Measurements from ENCODE around the gene KCNK4. TPM values are rescaled to one million over a fixed set of nuclear protein-coding genes. Genes with fewer than 3 reads are reported as not detected.

KCNK4 gene
- total RNA-seq, 4 donors from 2014 or later: not detected

DNA sequence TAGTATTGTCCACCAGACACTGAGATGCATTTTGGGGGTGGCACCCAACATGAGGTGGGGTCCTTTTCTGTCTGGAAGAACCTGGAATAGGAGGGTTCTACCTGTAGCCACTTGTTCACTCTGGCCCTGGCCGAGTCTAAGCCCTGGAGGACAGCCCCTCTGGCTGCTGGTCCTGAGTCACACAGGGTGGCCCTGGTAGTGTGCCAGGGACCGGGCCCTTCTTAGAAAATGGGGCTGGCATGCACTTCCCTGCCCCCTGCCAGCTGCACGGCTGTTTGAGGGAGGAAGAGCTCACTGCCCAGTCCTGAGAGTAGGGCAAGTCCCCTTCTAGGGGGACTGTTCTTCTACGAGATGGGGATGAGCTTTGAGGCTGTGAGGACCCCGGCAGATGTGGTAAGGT, 37.6 kb upstream of the KCNK4 start:
- TF ChIP-seq, protein P1, sequence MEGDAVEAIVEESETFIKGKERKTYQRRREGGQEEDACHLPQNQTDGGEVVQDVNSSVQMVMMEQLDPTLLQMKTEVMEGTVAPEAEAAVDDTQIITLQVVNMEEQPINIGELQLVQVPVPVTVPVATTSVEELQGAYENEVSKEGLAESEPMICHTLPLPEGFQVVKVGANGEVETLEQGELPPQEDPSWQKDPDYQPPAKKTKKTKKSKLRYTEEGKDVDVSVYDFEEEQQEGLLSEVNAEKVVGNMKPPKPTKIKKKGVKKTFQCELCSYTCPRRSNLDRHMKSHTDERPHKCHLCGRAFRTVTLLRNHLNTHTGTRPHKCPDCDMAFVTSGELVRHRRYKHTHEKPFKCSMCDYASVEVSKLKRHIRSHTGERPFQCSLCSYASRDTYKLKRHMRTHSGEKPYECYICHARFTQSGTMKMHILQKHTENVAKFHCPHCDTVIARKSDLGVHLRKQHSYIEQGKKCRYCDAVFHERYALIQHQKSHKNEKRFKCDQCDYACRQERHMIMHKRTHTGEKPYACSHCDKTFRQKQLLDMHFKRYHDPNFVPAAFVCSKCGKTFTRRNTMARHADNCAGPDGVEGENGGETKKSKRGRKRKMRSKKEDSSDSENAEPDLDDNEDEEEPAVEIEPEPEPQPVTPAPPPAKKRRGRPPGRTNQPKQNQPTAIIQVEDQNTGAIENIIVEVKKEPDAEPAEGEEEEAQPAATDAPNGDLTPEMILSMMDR (IDR thresholded peaks at IDR 0.05): no peak
- DNase-seq (ENCODE audit: low spot score): no peak
- no peak for ATAC-seq (ENCODE audit: low FRiP score)

DNA sequence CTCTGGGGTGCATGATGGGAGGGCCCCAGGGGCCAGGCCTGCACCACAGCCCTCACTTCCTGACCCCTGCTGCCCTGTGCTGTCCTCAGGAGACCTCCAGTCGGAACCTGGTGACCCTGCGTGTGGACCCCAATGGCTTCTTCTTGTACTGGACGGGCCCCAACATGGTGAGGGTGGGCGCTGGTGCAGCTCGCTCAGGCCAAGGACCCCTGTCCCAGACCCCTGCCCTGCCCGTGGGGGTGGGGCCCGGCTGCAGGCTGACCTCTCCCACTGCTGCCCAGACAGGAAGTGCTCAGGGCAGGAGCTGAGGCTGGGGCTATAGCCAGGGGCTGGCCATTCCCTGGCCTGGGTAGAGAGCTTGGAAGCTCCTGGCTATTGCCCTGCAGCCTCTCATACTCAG, 36.8 kb upstream of the KCNK4 start:
- DNase-seq (ENCODE audit: low spot score): no peak
- ATAC-seq (ENCODE audit: low FRiP score): no peak
- TF ChIP-seq, protein P1 (IDR thresholded peaks at IDR 0.05): no peak

DNA sequence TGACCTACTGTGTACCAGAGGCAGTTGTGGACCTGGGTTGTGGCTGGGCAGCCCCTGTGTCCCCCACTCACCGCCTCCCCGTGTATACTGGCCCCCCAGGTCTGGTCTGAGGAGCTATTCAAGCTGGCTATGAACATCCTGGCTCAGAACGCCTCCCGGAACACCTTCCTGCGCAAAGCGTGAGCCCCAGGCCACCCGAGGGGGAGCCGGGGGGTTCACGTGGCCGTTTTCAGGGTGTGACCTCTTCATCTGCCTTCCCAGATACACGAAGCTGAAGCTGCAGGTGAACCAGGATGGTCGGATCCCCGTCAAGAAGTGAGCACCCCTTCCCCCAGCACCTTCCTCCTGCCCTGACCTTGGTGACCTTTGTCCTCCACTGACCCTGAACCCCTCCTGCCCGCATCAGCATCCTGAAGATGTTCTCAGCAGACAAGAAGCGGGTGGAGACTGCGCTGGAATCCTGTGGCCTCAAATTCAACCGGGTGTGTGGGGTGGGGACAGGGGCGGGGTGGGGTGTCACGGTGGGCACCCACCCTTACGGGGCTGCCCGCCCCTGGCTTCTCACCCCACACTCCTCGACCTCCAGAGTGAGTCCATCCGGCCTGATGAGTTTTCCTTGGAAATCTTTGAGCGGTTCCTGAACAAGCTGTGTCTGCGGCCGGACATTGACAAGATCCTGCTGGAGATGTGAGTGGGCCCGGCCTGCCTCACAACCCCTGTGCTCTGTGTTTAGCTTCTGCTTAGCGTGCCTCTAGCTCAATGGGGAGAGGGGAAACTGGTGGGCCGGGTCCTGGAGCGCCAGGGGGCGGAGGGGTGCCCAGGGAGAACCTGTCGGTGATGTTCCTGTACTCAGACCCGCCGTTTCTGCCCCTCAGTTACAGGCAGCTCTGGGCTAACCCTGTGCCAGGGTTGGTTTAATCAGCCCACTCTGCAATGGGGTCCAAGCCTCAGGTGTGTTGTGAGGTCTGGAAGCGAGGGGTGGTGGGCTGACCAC, 35.7 kb upstream of the KCNK4 start:
- ATAC-seq (ENCODE audit: low FRiP score) (no peak), DNase-seq (ENCODE audit: low spot score) (no peak)
- TF ChIP-seq, protein P1 (IDR thresholded peaks at IDR 0.05): no peak

DNA sequence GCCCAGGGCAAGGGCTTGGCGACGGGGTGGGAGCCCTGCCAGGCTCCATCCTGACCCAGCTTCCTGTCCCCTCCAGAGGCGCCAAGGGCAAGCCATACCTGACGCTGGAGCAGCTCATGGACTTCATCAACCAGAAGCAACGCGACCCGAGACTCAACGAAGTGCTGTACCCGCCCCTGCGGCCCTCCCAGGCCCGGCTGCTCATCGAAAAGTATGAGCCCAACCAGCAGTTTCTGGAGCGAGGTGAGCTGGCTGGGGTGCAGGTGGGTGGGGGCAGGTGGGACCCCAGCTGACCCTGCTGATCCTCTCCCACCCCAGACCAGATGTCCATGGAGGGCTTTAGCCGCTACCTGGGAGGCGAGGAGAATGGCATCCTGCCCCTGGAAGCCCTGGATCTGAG, 34.8 kb upstream of the KCNK4 start:
- ATAC-seq (ENCODE audit: low FRiP score): no peak

DNA sequence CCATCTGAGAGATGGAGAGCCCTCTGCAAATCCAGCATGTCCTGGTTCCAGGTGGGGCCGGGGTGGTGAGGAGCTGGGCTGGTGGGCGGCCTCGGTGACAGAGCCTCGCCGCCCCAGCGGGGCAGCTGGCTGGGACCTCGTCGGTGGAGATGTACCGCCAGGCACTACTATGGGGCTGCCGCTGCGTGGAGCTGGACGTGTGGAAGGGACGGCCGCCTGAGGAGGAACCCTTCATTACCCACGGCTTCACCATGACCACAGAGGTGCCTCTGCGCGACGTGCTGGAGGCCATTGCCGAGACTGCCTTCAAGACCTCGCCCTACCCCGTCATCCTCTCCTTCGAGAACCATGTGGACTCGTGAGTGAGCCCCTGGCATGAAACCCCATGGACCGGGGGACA, 32.7 kb upstream of the KCNK4 start:
- TF ChIP-seq, protein P1 (IDR thresholded peaks at IDR 0.05): no peak
- ATAC-seq (ENCODE audit: low FRiP score): no peak
- no peak for DNase-seq (ENCODE audit: low spot score)

More for the DNA sequence above, 34.8 kb upstream of the KCNK4 start:
- DNase-seq (ENCODE audit: low spot score): no peak
- TF ChIP-seq, protein P1 (IDR thresholded peaks at IDR 0.05): no peak

DNA sequence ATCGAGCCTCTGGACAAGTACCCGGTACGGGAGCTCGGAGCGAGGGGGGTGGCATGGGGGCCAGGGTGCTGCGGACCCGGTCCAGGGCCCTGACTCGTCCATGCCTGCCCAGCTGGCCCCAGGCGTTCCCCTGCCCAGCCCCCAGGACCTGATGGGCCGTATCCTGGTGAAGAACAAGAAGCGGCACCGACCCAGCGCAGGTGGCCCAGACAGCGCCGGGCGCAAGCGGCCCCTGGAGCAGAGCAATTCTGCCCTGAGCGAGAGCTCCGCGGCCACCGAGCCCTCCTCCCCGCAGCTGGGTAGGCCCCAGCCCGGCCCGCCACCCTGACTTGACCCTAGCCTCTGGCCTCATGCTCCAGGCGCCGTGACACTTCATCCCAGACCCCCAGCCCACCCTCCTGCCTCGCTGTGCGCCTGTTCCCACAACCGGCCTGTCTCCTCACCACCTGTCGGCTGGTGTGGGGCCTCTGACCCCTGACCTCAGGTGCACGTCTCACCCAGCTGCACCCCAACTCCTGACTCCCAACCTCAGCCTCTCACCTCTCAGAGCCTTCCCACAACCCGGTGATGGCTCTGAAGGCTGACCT, 32.1 kb upstream of the KCNK4 start:
- TF ChIP-seq, protein P1 (IDR thresholded peaks at IDR 0.05): no peak
- DNase-seq (ENCODE audit: low spot score) (no peak), ATAC-seq (ENCODE audit: low FRiP score) (no peak)
